Naive B cell (primary cell): ENCODE results near the gene PRKAG2. TPM values are rescaled to one million over a fixed set of nuclear protein-coding genes. Genes with fewer than 3 reads are reported as not detected.

Experiments used
- ATAC-seq, 2 donors: fragments of 150-1000 bp; cut with Tn5 transposase; 2 replicates each; pipeline ENCODE4 v1.10.0; 2021; ENCODE audit warnings: low read depth in 2 of 2, mild to moderate bottlenecking in 2 of 2, moderate library complexity in 2 of 2
- DNase-seq: peaks from one replicate; pipeline ENCODE4 v3.0.0; 2022
- H3K27ac Mint-ChIP-seq, 6 donors: one replicate each; pipeline ENCODE4 v1.8.0; 2020 to 2022; ENCODE audit warnings: mild to moderate bottlenecking in 6 of 6, mixed read lengths in 6 of 6, moderate library complexity in 5 of 6, inconsistent platforms in 2 of 6
- H3K27me3 Mint-ChIP-seq, 3 donors: one replicate each; pipeline ENCODE4 v1.8.0; 2021 to 2022; ENCODE audit warnings: mixed read lengths in 3 of 3, mild to moderate bottlenecking in 1 of 3
- H3K36me3 Mint-ChIP-seq, 2 donors: one replicate each; pipeline ENCODE4 v1.8.0; 2020 to 2022; ENCODE audit warnings: mixed read lengths in 2 of 2, inconsistent platforms in 1 of 2, mild to moderate bottlenecking in 1 of 2
- H3K4me1 Mint-ChIP-seq, 3 donors: one replicate each; pipeline ENCODE4 v1.8.0; 2020 to 2022; ENCODE audit warnings: mixed read lengths in 3 of 3, inconsistent platforms in 1 of 3, mild to moderate bottlenecking in 1 of 3, moderate library complexity in 1 of 3
- H3K4me3 Mint-ChIP-seq, 8 donors: one replicate each; pipeline ENCODE4 v1.8.0; 2020 to 2022; ENCODE audit warnings: mild to moderate bottlenecking in 8 of 8, mixed read lengths in 8 of 8, moderate library complexity in 8 of 8, inconsistent platforms in 2 of 8
- H3K9me3 Mint-ChIP-seq, 7 donors: one replicate each; pipeline ENCODE4 v1.8.0; 2020 to 2022; ENCODE audit warnings: mixed read lengths in 7 of 7, mild to moderate bottlenecking in 5 of 7, inconsistent platforms in 2 of 7, moderate library complexity in 1 of 7
- polyA plus RNA-seq, 6 donors: library from polyadenylated mRNA; unstranded; fragments of 300-500 nt; fragmentation: Illumina TruSeq; gene quantifications; one replicate each; pipeline ENCODE4 v1.2.3, GENCODE V29; 2021; ENCODE audit warnings: low read depth in 6 of 6

Gene PRKAG2
- polyA plus RNA-seq, 6 donors from 2014 or later = 16.2 to 25.4 (median 20.0) TPM

- no peak overlapping the region for H3K27ac Mint-ChIP-seq
- peaks cover 5 to 7% of the 10 kb centered on the region in 2 donors for H3K36me3 Mint-ChIP-seq
- H3K9me3 Mint-ChIP-seq = no peaks in the 10 kb centered on the region
- DNase-seq (no peak), ATAC-seq (no peak)
- no peak overlapping the region for H3K4me3 Mint-ChIP-seq
- no peaks in the 10 kb centered on the region for H3K27me3 Mint-ChIP-seq
- H3K4me1 Mint-ChIP-seq = no peaks in the 10 kb centered on the region
Observed at GRCh38 chr7:151572136-151572535, 304.8 kb downstream of the PRKAG2 start.

- H3K36me3 Mint-ChIP-seq = peaks cover 5 to 7% of the 10 kb centered on the region in 2 donors
- H3K9me3 Mint-ChIP-seq = no peaks in the 10 kb centered on the region
- ATAC-seq (no peak), DNase-seq (no peak)
- H3K4me3 Mint-ChIP-seq = no peak overlapping the region
- H3K27ac Mint-ChIP-seq = no peak overlapping the region
- no peaks in the 10 kb centered on the region for H3K27me3 Mint-ChIP-seq
- no peaks in the 10 kb centered on the region for H3K4me1 Mint-ChIP-seq
Observed at GRCh38 chr7:151571471-151571870, 305.4 kb downstream of the PRKAG2 start.

GRCh38 chr7:151570366-151570915 is 306.5 kb downstream of the PRKAG2 start:
- no peaks in the 10 kb centered on the region for H3K4me1 Mint-ChIP-seq
- no peaks in the 10 kb centered on the region for H3K9me3 Mint-ChIP-seq
- H3K36me3 Mint-ChIP-seq = peaks cover 4 to 12% of the 10 kb centered on the region in 2 donors
- no peaks in the 10 kb centered on the region for H3K27me3 Mint-ChIP-seq
- H3K4me3 Mint-ChIP-seq = no peak overlapping the region
- ATAC-seq = no peak
- no peak overlapping the region for H3K27ac Mint-ChIP-seq
- DNase-seq = no peak

GRCh38 chr7:151568956-151569940 is 307.7 kb downstream of the PRKAG2 start:
- Mint-ChIP-seq H3K4me1 (no peaks in the 10 kb centered on the region), H3K9me3 (no peaks in the 10 kb centered on the region), H3K27ac (no peak overlapping the region), H3K36me3 (peaks cover 0 to 17% of the 10 kb centered on the region in 2 donors), H3K4me3 (no peak overlapping the region), H3K27me3 (no peaks in the 10 kb centered on the region)
- no peak for DNase-seq
- no peak for ATAC-seq

GRCh38 chr7:151566897-151567320 is 310.0 kb downstream of the PRKAG2 start:
- no peak for DNase-seq
- peaks cover 8 to 22% of the 10 kb centered on the region in 2 donors for H3K36me3 Mint-ChIP-seq
- H3K27me3 Mint-ChIP-seq = no peaks in the 10 kb centered on the region
- no peaks in the 10 kb centered on the region for H3K9me3 Mint-ChIP-seq
- H3K27ac Mint-ChIP-seq = no peak overlapping the region
- no peak for ATAC-seq
- H3K4me1 Mint-ChIP-seq = no peaks in the 10 kb centered on the region
- no peak overlapping the region for H3K4me3 Mint-ChIP-seq

- DNase-seq (no peak), ATAC-seq (no peak)
- H3K36me3 Mint-ChIP-seq = peaks cover 8 to 32% of the 10 kb centered on the region in 2 donors
- H3K27me3 Mint-ChIP-seq = no peaks in the 10 kb centered on the region
- no peaks in the 10 kb centered on the region for H3K9me3 Mint-ChIP-seq
- no peaks in the 10 kb centered on the region for H3K4me1 Mint-ChIP-seq
- no peak overlapping the region for H3K27ac Mint-ChIP-seq
- H3K4me3 Mint-ChIP-seq = no peak overlapping the region
Observed at GRCh38 chr7:151565541-151565940, 311.4 kb downstream of the PRKAG2 start.

- Mint-ChIP-seq H3K4me3 (no peak overlapping the region), H3K27ac (no peak overlapping the region), H3K36me3 (peaks cover 8 to 38% of the 10 kb centered on the region in 2 donors), H3K9me3 (no peaks in the 10 kb centered on the region), H3K4me1 (no peaks in the 10 kb centered on the region), H3K27me3 (no peaks in the 10 kb centered on the region)
- DNase-seq = no peak
- no peak for ATAC-seq
Observed at GRCh38 chr7:151560243-151560642, 316.7 kb downstream of the PRKAG2 start.

GRCh38 chr7:151559557-151560183 is 317.2 kb downstream of the PRKAG2 start:
- H3K27me3 Mint-ChIP-seq = no peaks in the 10 kb centered on the region
- DNase-seq = no peak
- no peak overlapping the region for H3K27ac Mint-ChIP-seq
- no peak overlapping the region for H3K4me3 Mint-ChIP-seq
- peaks cover 8 to 35% of the 10 kb centered on the region in 2 donors for H3K36me3 Mint-ChIP-seq
- no peak for ATAC-seq
- no peaks in the 10 kb centered on the region for H3K4me1 Mint-ChIP-seq
- H3K9me3 Mint-ChIP-seq = no peaks in the 10 kb centered on the region

- Mint-ChIP-seq H3K9me3 (no peaks in the 10 kb centered on the region), H3K4me3 (no peak overlapping the region), H3K4me1 (no peaks in the 10 kb centered on the region), H3K36me3 (peaks cover 8 to 35% of the 10 kb centered on the region in 2 donors), H3K27me3 (no peaks in the 10 kb centered on the region), H3K27ac (no peak overlapping the region)
- DNase-seq = no peak
- ATAC-seq = no peak
Observed at GRCh38 chr7:151558575-151558974, 318.3 kb downstream of the PRKAG2 start.

GRCh38 chr7:151556592-151556991 is 320.3 kb downstream of the PRKAG2 start:
- no peak overlapping the region for H3K4me3 Mint-ChIP-seq
- peaks cover 0 to 13% (median 12%) of the 10 kb centered on the region in 3 donors for H3K27me3 Mint-ChIP-seq
- no peak for DNase-seq
- ATAC-seq = no peak
- H3K27ac Mint-ChIP-seq = no peak overlapping the region
- H3K4me1 Mint-ChIP-seq = peaks cover 0 to 6% (median 0%) of the 10 kb centered on the region in 3 donors
- H3K9me3 Mint-ChIP-seq = no peaks in the 10 kb centered on the region
- H3K36me3 Mint-ChIP-seq = peaks cover 0 to 30% of the 10 kb centered on the region in 2 donors

- ATAC-seq (no peak), DNase-seq (no peak)
- no peak overlapping the region for H3K4me3 Mint-ChIP-seq
- peaks cover 0 to 4% (median 0%) of the 10 kb centered on the region in 7 donors for H3K9me3 Mint-ChIP-seq
- H3K27ac Mint-ChIP-seq = peak overlapping the region in 2 of 6 donors; percentile 47 to 74
- peaks cover 0 to 1% of the 10 kb centered on the region in 2 donors for H3K36me3 Mint-ChIP-seq
- H3K27me3 Mint-ChIP-seq = peaks cover 0 to 17% (median 12%) of the 10 kb centered on the region in 3 donors
- peaks cover 0 to 6% (median 0%) of the 10 kb centered on the region in 3 donors for H3K4me1 Mint-ChIP-seq
Observed at GRCh38 chr7:151553356-151553755, 323.6 kb downstream of the PRKAG2 start.

GRCh38 chr7:151552352-151553028 is 324.4 kb downstream of the PRKAG2 start:
- no peak overlapping the region for H3K27ac Mint-ChIP-seq
- peaks cover 0 to 6% (median 0%) of the 10 kb centered on the region in 3 donors for H3K4me1 Mint-ChIP-seq
- ATAC-seq (no peak), DNase-seq (no peak)
- H3K27me3 Mint-ChIP-seq = peaks cover 0 to 25% (median 17%) of the 10 kb centered on the region in 3 donors
- no peaks in the 10 kb centered on the region for H3K36me3 Mint-ChIP-seq
- H3K9me3 Mint-ChIP-seq = peaks cover 0 to 4% (median 0%) of the 10 kb centered on the region in 7 donors
- H3K4me3 Mint-ChIP-seq = no peak overlapping the region

GRCh38 chr7:151551820-151552219 is 325.1 kb downstream of the PRKAG2 start:
- Mint-ChIP-seq H3K4me1 (peaks cover 0 to 6% (median 0%) of the 10 kb centered on the region in 3 donors), H3K27ac (peak overlapping the region in 1 of 6 donors; percentile 65), H3K36me3 (no peaks in the 10 kb centered on the region), H3K9me3 (peaks cover 0 to 4% (median 0%) of the 10 kb centered on the region in 7 donors), H3K4me3 (no peak overlapping the region), H3K27me3 (peaks cover 0 to 27% (median 18%) of the 10 kb centered on the region in 3 donors)
- DNase-seq = no peak
- ATAC-seq = no peak
